SKM-1 treated with dmso at 0.1 percent for 144 hours (cell line): ENCODE measurements around the gene SLC26A6.

Experiments used
- DNase-seq: peaks from one replicate; lab custom pipeline; 2025; ENCODE audit not compliant: unreplicated experiment; lab: John Stamatoyannopoulos, UW

SLC26A6 gene, protein sequence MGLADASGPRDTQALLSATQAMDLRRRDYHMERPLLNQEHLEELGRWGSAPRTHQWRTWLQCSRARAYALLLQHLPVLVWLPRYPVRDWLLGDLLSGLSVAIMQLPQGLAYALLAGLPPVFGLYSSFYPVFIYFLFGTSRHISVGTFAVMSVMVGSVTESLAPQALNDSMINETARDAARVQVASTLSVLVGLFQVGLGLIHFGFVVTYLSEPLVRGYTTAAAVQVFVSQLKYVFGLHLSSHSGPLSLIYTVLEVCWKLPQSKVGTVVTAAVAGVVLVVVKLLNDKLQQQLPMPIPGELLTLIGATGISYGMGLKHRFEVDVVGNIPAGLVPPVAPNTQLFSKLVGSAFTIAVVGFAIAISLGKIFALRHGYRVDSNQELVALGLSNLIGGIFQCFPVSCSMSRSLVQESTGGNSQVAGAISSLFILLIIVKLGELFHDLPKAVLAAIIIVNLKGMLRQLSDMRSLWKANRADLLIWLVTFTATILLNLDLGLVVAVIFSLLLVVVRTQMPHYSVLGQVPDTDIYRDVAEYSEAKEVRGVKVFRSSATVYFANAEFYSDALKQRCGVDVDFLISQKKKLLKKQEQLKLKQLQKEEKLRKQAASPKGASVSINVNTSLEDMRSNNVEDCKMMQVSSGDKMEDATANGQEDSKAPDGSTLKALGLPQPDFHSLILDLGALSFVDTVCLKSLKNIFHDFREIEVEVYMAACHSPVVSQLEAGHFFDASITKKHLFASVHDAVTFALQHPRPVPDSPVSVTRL

GRCh38 chr3:48635222-48636021, at the start of gene SLC26A6:
SLC26A6 (minus strand) TSS chr3:48635461; CDS start chr3:48635393, 68 bp downstream.
- DNase-seq = peak; percentile 96

DNA sequence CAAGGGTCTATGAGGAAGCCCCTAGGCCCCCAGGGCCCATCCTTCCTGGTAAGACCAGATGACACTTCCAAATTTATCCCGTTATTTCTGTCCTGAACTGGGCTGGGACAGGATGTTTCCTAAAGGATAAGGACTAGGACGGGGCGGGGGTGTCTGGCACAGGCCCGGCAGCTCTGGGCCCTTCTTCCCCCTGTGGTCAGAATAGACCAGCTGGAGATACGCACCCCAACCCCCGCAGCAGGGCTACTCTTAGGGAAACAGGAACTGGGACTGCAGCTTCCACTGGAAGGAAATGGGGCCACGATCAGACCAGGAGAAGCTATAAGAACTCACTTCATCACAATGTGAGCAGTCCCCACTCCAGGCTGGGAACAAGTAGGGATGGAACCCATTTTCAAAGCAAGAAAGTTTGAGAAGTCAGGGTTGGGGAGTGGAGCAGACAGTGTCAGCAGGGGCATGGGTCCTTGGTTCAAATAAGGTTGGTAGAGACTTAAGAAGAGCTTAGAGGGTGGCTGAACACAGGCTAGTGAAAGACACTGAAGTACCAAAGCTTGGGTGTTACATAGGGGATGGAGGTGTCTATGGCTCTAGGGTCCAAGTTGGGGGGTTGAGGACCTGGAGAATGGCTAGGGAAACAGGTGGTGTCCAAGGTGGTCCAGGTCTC, 49.4 kb upstream of the SLC26A6 start:
- DNase-seq = peak; percentile 47

DNA sequence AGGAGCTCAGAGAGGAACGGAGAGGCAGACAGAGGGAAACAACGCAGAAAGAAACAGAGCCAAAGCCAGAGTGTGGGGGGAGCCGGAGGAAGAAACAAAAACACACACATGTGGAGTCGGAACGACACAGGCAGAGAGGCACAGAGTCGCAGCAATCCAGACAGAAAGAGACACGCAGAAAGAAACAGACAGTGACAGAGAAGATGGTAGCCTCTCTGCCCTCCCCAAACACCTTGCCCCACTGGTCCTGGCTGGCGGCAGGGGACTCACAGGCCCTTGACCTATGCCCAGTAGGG, 48.7 kb upstream of the SLC26A6 start:
- DNase-seq = no peak

DNA sequence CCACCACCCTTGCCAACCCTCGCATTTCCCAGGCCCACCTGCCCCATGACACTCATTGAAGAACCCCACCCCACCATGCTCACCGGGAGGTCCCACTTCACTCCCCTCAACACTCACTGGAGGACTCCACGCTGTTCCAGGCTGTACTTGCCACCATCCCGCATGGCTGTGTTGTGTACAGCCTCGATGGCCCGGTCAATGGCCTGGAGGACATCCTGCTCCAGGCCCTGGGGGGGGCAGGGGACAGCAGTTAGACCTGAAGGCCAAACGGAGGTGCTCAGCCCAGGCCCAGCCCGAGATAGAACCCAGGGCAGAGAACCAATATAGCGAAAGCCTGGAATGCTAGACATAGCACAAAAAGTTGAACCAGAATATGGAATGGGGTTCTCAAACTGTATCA, 47.5 kb upstream of the SLC26A6 start:
- no peak for DNase-seq

- no peak for DNase-seq
Measured at GRCh38 chr3:48681974-48682610, 46.8 kb upstream of the SLC26A6 start.

DNA sequence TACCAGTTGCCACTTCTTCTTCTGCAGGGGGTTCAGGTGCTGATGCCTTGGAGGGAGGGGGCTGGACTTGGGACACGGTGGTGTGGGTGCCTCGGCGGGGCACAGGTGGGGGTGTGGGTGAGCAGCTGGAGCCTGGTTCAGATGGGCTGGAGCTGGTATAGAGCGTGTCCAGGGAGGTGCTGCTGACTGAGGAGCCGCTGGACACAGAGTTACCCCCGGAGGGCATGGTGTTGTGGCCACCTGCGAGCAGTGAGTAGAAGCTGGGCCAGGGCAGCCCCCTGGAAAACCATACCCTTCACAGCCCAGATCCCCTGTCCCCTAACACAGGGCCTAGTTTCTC, 46.2 kb upstream of the SLC26A6 start:
- DNase-seq = no peak

GRCh38 chr3:48680811-48681540, 45.7 kb upstream of the SLC26A6 start:
- DNase-seq = no peak

DNA sequence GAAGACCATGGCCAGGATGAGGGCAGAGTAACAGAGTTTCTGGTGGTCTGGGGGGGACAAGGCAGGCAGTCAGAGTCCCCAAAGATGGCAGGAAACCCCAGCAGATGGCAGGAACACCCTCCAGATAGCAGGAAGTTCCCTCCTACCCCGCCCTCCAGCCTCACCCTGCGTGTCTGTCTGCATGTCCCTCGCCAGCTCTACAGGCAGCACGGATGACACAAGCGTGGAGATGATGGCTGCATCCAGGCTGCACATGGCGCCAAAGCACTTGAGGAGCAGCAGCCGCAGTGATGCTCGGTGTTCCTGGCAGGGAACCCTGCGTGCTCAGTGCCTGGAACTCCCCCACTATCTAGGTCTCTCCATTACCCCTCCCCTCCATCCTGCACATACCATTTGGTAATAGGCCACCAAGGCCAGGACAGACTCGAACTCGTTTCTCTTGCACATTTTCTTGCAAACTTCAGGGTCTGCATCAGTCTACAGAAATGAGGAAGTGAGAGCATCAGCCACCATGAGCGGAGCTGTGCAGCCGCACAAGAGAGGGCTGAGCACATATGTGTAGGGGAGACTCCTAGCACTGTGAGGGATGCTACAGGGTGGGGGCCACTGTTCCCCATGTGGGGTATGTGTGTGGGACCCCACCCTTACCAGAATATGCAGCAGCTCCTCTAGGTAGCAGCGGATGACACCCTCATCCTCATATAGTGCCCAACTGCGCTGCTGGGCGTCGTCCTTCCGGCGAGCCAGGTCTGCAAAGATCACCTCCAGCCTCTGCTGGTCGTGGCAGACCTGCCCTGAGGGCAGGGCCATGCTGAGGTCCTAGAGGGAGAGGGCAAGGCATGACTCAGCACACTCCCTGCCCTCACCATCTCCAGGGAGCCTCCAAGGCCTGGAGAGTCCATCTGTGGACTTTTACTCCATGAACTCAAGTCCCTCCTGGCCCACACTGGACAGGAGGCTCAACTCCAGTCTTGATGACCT, 44.4 kb upstream of the SLC26A6 start:
- no peak for DNase-seq

- DNase-seq = no peak
Measured at GRCh38 chr3:48678566-48679380, 43.5 kb upstream of the SLC26A6 start.

- no peak for DNase-seq
Measured at GRCh38 chr3:48678056-48678455, 42.8 kb upstream of the SLC26A6 start.

DNA sequence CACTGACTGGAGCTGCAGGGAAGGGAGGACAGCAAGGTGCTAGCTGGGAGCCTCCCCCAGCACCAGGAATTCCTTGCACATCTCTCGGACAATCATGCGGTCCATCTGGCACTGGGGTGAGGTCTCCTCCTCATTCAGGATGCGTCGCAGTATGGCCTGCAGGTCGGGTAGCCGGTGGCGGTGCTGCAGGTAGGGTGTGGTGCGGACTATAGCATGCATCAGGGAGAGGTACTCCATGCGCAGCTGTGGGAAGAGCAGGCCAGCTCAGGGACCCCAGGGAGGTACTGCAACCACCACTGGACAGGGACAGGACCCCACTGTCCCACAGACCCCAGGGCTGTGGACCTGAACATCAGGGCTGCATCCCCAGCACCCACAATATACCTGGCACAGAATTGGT, 39.2 kb upstream of the SLC26A6 start:
- no peak for DNase-seq

- no peak for DNase-seq
Measured at GRCh38 chr3:48672522-48672921, 37.3 kb upstream of the SLC26A6 start.

GRCh38 chr3:48664929-48665328, 29.7 kb upstream of the SLC26A6 start:
- DNase-seq = no peak

DNA sequence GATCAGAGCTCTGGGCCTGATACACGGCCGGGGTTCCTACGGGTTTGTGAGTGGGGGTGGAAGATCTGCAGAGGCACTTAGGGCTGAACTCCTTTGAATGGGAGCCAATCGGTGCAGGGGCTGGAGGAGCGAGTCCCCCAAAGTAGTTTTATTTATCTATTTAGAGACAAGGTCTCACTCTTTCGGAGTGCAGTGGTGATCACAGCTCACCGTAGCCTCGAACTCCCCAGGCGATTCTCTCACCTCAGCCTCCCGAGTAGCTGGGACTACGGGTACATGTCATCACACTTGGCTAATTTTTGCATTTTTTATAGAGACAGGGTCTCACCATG, 29.0 kb upstream of the SLC26A6 start:
- no peak for DNase-seq

DNA sequence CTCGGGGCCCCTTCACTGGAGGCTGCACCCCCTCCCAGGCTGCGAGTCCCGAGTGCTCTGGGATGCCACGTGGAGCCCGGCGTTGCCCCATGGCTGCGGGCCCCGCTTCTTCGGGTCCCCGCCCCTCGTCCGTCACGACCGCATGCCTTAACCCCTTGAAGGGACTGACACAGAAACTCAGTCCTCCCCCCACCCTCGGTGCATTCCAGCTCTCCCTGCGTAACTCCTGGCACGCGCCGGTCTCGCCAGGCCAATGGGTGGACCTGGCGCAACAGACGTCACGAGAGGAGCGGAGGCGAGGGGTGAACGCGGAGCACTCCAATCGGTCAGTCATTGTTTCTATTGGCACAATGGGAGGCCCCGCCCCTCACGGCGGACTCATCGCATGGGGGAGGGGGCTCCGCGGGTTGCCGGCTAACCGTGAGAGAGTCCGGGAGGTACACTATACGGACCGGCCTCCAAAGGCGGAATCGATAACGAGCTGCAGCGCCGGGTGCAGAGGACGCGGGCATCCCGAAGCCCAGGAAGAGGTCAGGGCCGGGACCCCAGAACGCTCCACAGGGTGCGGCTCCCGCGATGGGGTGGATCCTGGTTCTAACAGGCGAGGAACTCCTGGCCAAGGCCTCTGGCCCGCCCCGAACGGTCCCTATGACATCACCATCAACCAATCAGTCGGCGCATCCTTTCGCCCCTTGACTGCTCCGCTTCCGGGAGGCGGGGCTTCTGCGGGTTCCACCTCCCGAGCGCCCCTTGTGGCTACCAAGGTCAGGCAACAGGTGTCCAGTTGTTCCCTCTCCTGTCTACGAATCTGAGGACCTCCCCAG, 28.4 kb upstream of the SLC26A6 start:
- DNase-seq = peak; percentile 95

DNA sequence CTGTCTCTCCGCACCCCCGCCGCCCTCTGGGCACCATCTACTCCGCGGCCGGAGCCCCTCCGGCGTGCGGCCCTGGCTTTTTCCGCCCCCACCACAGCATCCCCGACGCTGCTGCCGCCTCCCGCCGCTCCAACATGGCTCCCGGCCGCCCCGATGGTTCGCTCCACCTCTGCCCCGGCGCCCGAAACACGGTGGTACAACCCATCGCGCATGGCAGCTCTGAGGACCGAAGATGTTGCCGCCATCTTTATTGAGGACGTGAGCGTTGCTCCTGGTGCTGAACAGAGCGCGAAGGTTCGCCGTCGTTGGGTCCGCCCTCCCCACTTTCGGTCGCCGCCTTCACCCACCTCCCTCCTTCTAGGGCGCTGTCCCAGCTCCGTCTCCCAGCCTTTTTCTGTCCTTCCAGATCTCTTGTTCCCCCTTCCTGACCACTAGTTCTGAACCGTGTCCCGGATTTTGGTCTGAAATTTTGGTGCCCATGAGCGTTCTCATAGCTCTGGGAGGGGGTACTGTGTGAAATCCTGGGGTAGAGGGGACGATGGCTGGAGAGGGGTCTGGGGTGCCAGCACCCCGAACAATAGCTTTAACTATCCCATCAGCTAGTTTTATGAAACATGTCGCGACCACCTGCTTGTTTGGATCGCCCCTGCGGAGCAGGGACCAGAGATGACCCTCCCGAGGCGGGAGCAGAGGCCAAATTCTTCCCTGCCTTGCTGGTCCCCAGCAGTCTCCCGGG, 27.7 kb upstream of the SLC26A6 start, which contains the start of gene CELSR3:
CELSR3 (minus strand) TSS at position 134 of the 736 bp plus-strand sequence. CDS start 252 bp downstream, outside the sequence.
- peak; percentile 62 for DNase-seq
